Cardiac fibroblast (primary cell): ENCODE results near the gene CDX2.

ENCODE experiments used
- DNase-seq, 2 donors: peaks; one replicate each; pipeline versions ENCODE4 v3.0.0 to v3.0.0-alpha.2; 2010; ENCODE audit warnings: low read depth in 2 of 2
- H3K4me3 ChIP-seq, 2 donors: replicated peaks in 1 of 2; 1 replicate in 1 of 2; 2 replicates in 1 of 2; pipeline ENCODE4 v1.5.1; 2011; ENCODE audit warnings: low read depth in 2 of 2, low read length in 2 of 2, mild to moderate bottlenecking in 2 of 2, moderate library complexity in 1 of 2
- TF ChIP-seq, protein P1 (sequence below): IDR thresholded peaks from one replicate; pipeline ENCODE4 v1.5.1; 2011; ENCODE audit warnings: low read depth, mild to moderate bottlenecking, low read length, inconsistent platforms

Gene CDX2

DNA sequence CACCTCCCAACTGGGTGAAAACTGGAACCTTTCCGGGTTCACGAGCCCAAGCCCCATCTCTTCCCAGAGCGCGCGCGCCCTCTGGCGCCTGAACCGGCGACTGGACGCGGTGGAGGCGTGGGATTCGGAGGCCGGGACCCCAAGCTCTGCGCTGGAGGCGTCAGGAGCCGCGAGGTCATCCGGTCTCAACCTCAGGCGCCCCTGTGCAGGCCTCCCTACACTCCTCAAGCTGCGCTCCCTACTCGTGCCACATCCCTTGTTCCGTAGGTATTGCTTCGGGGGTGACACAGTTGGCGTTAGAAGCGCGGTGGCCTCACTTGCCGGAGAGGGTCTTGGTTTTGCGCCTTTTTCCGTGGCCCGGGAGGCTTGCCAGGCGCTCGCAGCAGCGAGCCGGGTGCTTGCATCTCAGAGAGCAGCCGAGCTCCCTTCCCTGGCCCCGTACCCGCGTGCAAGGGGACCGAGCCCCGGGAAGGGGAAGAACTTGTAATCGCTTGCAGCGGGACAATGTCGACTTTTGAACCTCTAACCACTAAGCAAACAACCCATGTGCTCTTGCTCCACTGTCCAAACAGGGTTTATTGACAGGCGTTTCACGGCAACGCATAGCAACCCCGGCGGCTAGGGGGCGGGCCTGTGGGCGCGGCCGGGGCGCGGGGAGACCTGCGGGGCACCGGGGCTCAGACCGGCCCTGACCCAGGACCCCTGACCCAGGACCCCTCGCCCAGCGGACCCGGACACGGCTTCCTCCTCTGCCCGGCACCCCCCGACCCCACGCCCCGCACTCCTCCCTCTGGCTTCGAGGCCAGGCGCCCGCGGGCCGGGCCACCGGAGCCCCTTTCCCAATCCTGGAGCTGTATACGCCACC is 8.5 kb downstream of the CDX2 start:
- H3K4me3 ChIP-seq = peak overlapping the region in 1 of 2 donors; percentile 11
- peak; percentile 26 to 35 for DNase-seq

DNA sequence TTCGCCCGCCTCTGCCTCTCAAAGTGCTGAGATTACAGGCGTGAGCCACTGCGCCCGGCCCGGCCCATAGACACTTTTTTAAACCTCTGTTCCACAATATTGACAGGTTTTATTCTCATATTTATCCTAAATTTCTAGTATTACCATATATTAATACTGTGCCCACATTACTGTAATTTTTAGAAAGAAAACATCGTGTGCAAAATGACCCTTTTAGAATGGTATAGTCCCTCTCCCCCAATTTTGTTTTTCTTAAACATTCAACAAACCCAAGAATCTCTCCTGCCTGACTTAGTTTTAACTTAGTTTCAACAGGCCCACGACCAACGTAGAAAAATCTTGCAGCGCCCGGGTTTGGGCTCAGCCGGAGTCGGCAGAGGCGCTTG is 9.1 kb downstream of the CDX2 start:
- DNase-seq = no peak
- TF ChIP-seq, protein P1, sequence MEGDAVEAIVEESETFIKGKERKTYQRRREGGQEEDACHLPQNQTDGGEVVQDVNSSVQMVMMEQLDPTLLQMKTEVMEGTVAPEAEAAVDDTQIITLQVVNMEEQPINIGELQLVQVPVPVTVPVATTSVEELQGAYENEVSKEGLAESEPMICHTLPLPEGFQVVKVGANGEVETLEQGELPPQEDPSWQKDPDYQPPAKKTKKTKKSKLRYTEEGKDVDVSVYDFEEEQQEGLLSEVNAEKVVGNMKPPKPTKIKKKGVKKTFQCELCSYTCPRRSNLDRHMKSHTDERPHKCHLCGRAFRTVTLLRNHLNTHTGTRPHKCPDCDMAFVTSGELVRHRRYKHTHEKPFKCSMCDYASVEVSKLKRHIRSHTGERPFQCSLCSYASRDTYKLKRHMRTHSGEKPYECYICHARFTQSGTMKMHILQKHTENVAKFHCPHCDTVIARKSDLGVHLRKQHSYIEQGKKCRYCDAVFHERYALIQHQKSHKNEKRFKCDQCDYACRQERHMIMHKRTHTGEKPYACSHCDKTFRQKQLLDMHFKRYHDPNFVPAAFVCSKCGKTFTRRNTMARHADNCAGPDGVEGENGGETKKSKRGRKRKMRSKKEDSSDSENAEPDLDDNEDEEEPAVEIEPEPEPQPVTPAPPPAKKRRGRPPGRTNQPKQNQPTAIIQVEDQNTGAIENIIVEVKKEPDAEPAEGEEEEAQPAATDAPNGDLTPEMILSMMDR = no peak
- H3K4me3 ChIP-seq = no peak overlapping the region

More for the DNA sequence above, 8.5 kb downstream of the CDX2 start:
- TF ChIP-seq, protein P1 = peak; percentile 16

DNA sequence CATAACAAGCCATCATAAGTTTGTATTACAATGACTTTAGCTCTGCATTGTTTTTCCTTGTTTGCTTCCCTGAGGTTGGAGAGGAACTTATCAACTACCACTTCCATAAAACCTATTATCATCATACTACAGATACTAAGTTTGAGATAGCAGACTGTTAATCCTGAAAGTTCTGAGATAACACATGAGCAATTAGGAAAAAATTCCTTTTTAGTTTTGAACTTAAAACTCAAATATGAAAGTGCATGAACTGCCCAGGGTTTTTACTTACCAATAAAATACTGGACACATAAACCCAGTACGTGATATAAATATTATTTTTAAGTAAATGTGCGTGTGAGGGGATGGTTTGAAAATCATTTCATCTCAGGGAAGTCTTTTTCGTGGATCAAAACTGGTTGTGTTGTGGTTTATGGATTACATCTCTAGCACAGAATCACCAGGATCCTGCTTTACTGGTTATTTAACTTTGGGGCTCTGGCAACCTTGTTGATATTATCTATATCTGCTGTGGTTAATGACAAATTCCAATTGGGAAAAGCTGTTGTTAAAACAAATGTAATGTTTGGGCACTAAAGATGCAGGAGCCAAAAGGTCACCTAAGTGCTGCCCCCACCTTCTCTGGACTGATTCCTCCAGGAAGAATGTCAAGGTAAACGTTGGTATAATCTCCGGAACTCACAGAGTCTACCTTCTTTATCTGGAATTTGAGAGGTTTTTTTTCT is 12.4 kb downstream of the CDX2 start:
- H3K4me3 ChIP-seq = no peak overlapping the region
- TF ChIP-seq, protein P1 = no peak
- no peak for DNase-seq

DNA sequence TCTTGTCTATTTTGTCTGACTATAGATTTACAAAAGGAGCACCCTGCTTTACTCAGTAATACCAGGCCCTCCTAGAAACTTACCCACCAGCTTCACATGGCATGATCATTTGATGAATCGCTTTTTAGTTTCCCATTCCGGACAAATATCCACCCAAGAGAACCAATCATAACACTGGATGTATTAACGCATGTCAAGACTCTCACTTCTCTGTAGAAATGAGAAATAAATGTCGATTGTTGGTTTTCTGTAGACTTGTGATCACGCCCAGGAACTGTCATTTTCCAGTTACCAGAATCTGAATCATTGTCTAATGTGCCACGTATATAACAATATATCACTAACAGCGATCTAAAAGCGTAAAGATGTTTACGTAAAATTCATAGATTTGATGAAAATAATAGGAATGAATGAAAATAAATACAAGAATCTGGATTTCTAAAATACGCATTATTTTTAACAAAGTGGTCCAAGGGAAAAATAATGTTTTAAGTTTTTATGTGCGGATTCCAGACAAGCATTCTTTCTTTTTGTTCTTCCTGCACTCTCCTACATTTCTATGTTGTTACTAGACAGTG is 14.0 kb downstream of the CDX2 start:
- no peak overlapping the region for H3K4me3 ChIP-seq
- TF ChIP-seq, protein P1 = no peak
- DNase-seq = no peak

DNA sequence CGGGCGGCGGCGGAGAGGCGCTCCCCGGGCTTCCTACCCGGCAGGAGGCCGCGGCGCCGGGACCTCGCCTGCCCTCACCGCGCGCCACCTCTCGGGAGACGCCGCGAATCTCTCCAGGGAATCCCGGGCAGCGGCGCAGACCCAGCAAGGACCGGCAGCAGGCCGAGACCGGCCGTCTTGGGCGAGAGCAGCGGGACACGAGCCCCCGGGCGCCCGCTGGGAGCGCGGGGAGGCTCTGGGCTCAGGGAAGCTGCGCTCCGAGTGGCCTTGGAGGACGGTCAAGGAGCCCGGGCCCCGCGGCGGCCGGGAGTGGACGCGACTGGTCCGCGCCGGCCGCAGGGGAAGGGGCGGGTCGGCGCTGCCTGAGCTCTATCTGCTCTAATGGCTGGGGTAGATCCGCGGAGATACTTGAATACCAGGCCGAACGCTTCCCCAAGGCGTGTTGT is 14.7 kb downstream of the CDX2 start:
- DNase-seq = peak in 1 of 2 donors; percentile 19
- TF ChIP-seq, protein P1 = no peak
- H3K4me3 ChIP-seq = peak overlapping the region; percentile 30 to 37

DNA sequence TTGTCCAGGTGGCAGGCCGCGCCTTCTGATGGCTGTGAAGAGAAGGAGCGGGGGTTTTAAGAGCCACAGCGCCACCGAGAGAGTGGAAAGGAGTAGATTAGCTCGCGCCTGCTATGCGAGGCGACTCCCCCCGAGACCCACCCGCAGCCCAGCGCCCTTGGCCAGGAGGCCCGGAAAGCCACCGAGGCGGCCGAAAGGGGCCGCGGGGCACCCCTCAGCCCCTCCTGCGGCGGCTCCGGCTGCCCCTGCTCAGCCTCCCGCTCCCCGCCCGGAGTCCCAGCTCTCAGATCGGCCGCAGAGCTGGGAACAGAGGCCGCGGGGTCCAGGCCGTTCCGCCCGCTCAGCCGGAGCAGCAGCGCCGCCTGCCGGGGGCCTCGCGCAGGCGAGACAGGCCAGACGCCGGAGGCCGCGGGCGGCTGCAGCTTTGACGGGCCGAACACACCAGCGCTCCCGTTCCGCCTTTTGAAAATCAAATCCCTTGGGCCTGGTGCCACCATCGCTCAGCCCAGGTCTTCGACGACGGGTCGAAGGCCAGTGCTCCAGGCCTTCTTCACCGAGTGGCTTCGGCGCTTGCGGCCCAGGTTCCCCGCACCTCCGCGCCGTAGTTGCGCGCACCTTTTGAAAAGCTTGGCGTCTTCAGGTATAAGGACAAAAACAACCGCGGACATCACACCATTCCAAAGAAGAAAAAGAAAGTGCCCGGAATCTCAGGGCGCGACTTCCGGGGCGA is 15.3 kb downstream of the CDX2 start:
- TF ChIP-seq, protein P1 = peak; percentile 45
- H3K4me3 ChIP-seq = peak overlapping the region; percentile 30 to 37
- peak; percentile 52 to 67 for DNase-seq
